MM.1S (cell line): ENCODE results near the gene HHIPL1.

Source experiments
- DNase-seq: peaks from one replicate; pipeline ENCODE4 v3.0.0-alpha.2; 2015
- H2AFZ ChIP-seq: fragments of 300-600 bp; sonication (generic); 2 replicates; pipeline ENCODE4 v1.6.0; 2016; ENCODE audit warnings: antibody characterized with exemption, low read length
- H3F3A ChIP-seq: fragments of 300-600 bp; sonication (generic); 2 replicates; pipeline ENCODE4 v1.6.1; 2016; ENCODE audit warnings: mild to moderate bottlenecking, antibody characterized with exemption, low read length, moderate library complexity, mixed read lengths; ENCODE audit not compliant: insufficient read depth
- H3K27ac ChIP-seq: fragments of 300-600 bp; sonication (generic); 2 replicates; pipeline ENCODE4 v1.5.1; 2016; ENCODE audit warnings: mild to moderate bottlenecking, low read length
- H3K27me3 ChIP-seq: fragments of 300-600 bp; sonication (generic); replicated peaks from 2 replicates; pipeline ENCODE4 v1.6.0; 2016; ENCODE audit warnings: low read length; ENCODE audit not compliant: insufficient read depth
- H3K36me3 ChIP-seq: fragments of 300-600 bp; sonication (generic); replicated peaks from 2 replicates; pipeline ENCODE4 v1.6.1; 2016; ENCODE audit warnings: mild to moderate bottlenecking, low read length, mixed read lengths; ENCODE audit not compliant: insufficient read depth
- H3K4me1 ChIP-seq: fragments of 300-600 bp; sonication (generic); 2 replicates; pipeline ENCODE4 v1.6.1; 2016; ENCODE audit warnings: low read length, mixed read lengths
- H3K4me2 ChIP-seq: fragments of 300-600 bp; sonication (generic); 2 replicates; pipeline ENCODE4 v1.6.0; 2016; ENCODE audit warnings: low read depth, low read length
- H3K4me3 ChIP-seq: fragments of 300-600 bp; sonication (generic); 2 replicates; pipeline ENCODE4 v1.5.1; 2016; ENCODE audit warnings: low read length, mixed read lengths
- H3K79me2 ChIP-seq: fragments of 300-600 bp; sonication (generic); 2 replicates; pipeline ENCODE4 v1.6.1; 2016; ENCODE audit warnings: mixed run types, low read length, mixed read lengths
- H3K9ac ChIP-seq: fragments of 300-600 bp; sonication (generic); 2 replicates; pipeline ENCODE4 v1.6.1; 2016; ENCODE audit warnings: low read length, mixed read lengths
- H3K9me2 ChIP-seq: fragments of 300-600 bp; sonication (generic); replicated peaks from 2 replicates; pipeline ENCODE4 v1.6.1; 2016; ENCODE audit warnings: mild to moderate bottlenecking, low read length, mixed read lengths; ENCODE audit not compliant: insufficient read depth
- H3K9me3 ChIP-seq: fragments of 300-600 bp; sonication (generic); replicated peaks from 2 replicates; pipeline ENCODE4 v1.6.1; 2016; ENCODE audit warnings: mild to moderate bottlenecking, low read length, mixed read lengths; ENCODE audit not compliant: insufficient read depth
- H4K20me1 ChIP-seq: fragments of 300-600 bp; sonication (generic); 2 replicates; pipeline ENCODE4 v1.6.1; 2016; ENCODE audit warnings: mild to moderate bottlenecking, low read length, moderate library complexity, mixed read lengths; ENCODE audit not compliant: insufficient read depth
- CTCF ChIP-seq: fragments of 300-600 bp; sonication (generic); IDR thresholded peaks from 2 replicates; pipeline ENCODE4 v1.5.1; 2016; ENCODE audit warnings: antibody characterized with exemption, low read length, mixed read lengths
- EZH2 ChIP-seq: fragments of 300-600 bp; sonication (generic); optimal IDR thresholded peaks from 2 replicates; pipeline ENCODE3; 2017; ENCODE audit warnings: low read depth, mild to moderate bottlenecking, antibody characterized with exemption, low read length, mixed read lengths
- EZH2phosphoT487 ChIP-seq: fragments of 300-600 bp; sonication (generic); IDR thresholded peaks from 2 replicates; pipeline ENCODE4 v1.6.1; 2018; ENCODE audit warnings: antibody characterized with exemption, low read length

The HHIPL1 gene

DNA sequence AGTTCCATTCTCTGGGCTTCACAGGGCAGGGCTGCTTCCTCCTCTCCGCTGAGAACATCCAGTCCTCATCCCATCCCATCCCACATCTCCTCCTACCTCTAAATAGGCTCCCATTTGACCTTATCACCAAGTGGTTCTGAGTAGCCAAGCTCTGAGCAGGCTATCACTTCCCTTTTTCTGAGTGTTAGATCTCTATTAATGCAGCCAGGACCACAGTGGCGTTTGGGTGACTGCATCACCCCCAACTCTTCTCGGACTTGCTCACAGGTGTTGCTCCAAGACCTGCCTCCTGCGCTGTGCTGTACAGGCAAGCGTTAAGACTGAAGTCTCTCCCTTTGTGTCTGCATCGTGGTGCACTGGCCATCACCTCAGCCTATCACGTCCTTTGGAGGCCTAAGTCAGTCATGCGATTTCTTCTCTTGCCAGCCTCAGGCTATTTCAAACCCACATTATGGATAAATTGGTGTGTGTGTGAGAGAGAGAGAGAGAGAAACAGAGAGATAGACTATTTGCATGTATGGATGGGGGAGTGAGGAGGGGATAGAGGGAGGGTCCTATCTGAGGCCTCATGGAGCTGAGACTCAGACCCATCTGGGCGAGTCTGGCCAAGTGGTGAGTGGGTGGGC lies 12.4 kb upstream of the HHIPL1 start:
- Histone ChIP-seq H3K4me1 (no peaks in the 10 kb centered on the region), H3K27ac (no peak overlapping the region), H3K9me3 (no peaks in the 10 kb centered on the region), H4K20me1 (no peaks in the 10 kb centered on the region), H3K4me3 (no peak overlapping the region), H3K9me2 (no peaks in the 10 kb centered on the region), H2AFZ (no peak overlapping the region), H3F3A (no peaks in the 10 kb centered on the region), H3K9ac (no peak overlapping the region), H3K79me2 (no peaks in the 10 kb centered on the region), H3K36me3 (no peaks in the 10 kb centered on the region), H3K27me3 (no peaks in the 10 kb centered on the region), H3K4me2 (no peak overlapping the region)
- DNase-seq: no peak
- TF ChIP-seq CTCF: no peak
- TF ChIP-seq EZH2phosphoT487: no peak
- no peak for TF ChIP-seq EZH2

GRCh38 chr14:99633141-99633540 lies 11.8 kb upstream of the HHIPL1 start:
- H3K36me3 ChIP-seq: no peaks in the 10 kb centered on the region
- H3K79me2 ChIP-seq: no peaks in the 10 kb centered on the region
- H3F3A ChIP-seq: no peaks in the 10 kb centered on the region
- H2AFZ ChIP-seq: no peak overlapping the region
- no peak overlapping the region for H3K4me3 ChIP-seq
- no peak overlapping the region for H3K9ac ChIP-seq
- no peak overlapping the region for H3K27ac ChIP-seq
- H3K27me3 ChIP-seq: no peaks in the 10 kb centered on the region
- H3K9me2 ChIP-seq: no peaks in the 10 kb centered on the region
- TF ChIP-seq CTCF: no peak
- TF ChIP-seq EZH2: no peak
- no peak for TF ChIP-seq EZH2phosphoT487
- no peaks in the 10 kb centered on the region for H3K9me3 ChIP-seq
- H3K4me1 ChIP-seq: no peaks in the 10 kb centered on the region
- no peak for DNase-seq
- no peaks in the 10 kb centered on the region for H4K20me1 ChIP-seq
- H3K4me2 ChIP-seq: no peak overlapping the region

GRCh38 chr14:99633918-99634317 lies 11.0 kb upstream of the HHIPL1 start:
- no peak overlapping the region for H2AFZ ChIP-seq
- no peak overlapping the region for H3K4me2 ChIP-seq
- H3K9me3 ChIP-seq: no peaks in the 10 kb centered on the region
- no peaks in the 10 kb centered on the region for H3K4me1 ChIP-seq
- TF ChIP-seq EZH2: no peak
- no peak for TF ChIP-seq EZH2phosphoT487
- no peak for TF ChIP-seq CTCF
- no peaks in the 10 kb centered on the region for H3K27me3 ChIP-seq
- H3K27ac ChIP-seq: no peak overlapping the region
- H3K9me2 ChIP-seq: no peaks in the 10 kb centered on the region
- H4K20me1 ChIP-seq: no peaks in the 10 kb centered on the region
- no peaks in the 10 kb centered on the region for H3K79me2 ChIP-seq
- H3F3A ChIP-seq: no peaks in the 10 kb centered on the region
- H3K9ac ChIP-seq: no peak overlapping the region
- H3K4me3 ChIP-seq: no peak overlapping the region
- no peak for DNase-seq
- no peaks in the 10 kb centered on the region for H3K36me3 ChIP-seq
